GM12801 (cell line): ENCODE results near the gene OR9A2.

Experiments used
- CTCF ChIP-seq: IDR thresholded peaks from one replicate; pipeline ENCODE4 v1.5.1; 2011; ENCODE audit warnings: control low read depth; ENCODE audit not compliant: insufficient read length; ENCODE audit errors: extremely low read depth

The OR9A2 gene

GRCh38 chr7:142999793-143000192 is 27.1 kb downstream of the OR9A2 start:
- TF ChIP-seq CTCF, result no peak

- no peak for TF ChIP-seq CTCF
These were observed 28.0 kb downstream of the OR9A2 start for GRCh38 chr7:142998966-142999365.

- TF ChIP-seq CTCF, result no peak
These were observed 29.4 kb downstream of the OR9A2 start for GRCh38 chr7:142997456-142997989.

- TF ChIP-seq CTCF, result no peak
These were observed 34.5 kb downstream of the OR9A2 start for GRCh38 chr7:142992427-142992826.

GRCh38 chr7:142984297-142984696 is 42.6 kb downstream of the OR9A2 start:
- TF ChIP-seq CTCF, result no peak

GRCh38 chr7:142983825-142984224 is 43.1 kb downstream of the OR9A2 start:
- no peak for TF ChIP-seq CTCF
